22Rv1 (cell line): Measurements from ENCODE around the gene ARRDC3.

ENCODE experiments used
- ZFX ChIP-seq: fragments of 450-650 bp; IDR thresholded peaks from 2 replicates; pipeline ENCODE4 v1.6.1; 2017; ENCODE audit warnings: antibody characterized with exemption, borderline replicate concordance
- TF ChIP-seq, protein P1 (sequence below): fragments of 450-650 bp; IDR thresholded peaks from 2 replicates; pipeline ENCODE4 v1.5.1; 2017; ENCODE audit warnings: mild to moderate bottlenecking

DNA sequence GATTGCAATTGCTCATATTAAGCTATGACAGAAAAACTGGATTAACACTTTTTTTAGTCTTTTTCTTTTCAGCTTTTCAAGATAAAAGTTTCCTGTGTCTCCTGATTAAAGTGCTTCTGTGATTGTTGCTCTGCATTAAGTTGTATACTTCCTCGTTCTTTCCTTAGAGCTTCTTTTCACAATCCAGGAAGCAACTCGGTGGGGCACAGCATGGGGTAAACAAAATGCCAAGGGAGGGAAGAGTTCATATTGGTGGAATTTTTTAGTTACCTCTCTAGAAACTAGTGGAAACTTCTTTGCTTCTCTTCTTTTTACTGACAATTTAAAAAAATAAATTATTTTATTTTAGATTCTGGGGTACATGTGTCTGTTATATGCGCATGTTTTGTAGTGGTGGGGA lies 37.8 kb upstream of the ARRDC3 start:
- TF ChIP-seq, protein P1, sequence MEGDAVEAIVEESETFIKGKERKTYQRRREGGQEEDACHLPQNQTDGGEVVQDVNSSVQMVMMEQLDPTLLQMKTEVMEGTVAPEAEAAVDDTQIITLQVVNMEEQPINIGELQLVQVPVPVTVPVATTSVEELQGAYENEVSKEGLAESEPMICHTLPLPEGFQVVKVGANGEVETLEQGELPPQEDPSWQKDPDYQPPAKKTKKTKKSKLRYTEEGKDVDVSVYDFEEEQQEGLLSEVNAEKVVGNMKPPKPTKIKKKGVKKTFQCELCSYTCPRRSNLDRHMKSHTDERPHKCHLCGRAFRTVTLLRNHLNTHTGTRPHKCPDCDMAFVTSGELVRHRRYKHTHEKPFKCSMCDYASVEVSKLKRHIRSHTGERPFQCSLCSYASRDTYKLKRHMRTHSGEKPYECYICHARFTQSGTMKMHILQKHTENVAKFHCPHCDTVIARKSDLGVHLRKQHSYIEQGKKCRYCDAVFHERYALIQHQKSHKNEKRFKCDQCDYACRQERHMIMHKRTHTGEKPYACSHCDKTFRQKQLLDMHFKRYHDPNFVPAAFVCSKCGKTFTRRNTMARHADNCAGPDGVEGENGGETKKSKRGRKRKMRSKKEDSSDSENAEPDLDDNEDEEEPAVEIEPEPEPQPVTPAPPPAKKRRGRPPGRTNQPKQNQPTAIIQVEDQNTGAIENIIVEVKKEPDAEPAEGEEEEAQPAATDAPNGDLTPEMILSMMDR = no peak
- no peak for TF ChIP-seq ZFX
